Measurements from ENCODE around the gene ZFYVE27. TPM values are rescaled to one million over a fixed set of nuclear protein-coding genes. Genes with fewer than 3 reads are reported as not detected.

Gene ZFYVE27
- polyA plus RNA-seq, 3 donors: 6.2 to 31.1 (median 9.7) TPM

DNA sequence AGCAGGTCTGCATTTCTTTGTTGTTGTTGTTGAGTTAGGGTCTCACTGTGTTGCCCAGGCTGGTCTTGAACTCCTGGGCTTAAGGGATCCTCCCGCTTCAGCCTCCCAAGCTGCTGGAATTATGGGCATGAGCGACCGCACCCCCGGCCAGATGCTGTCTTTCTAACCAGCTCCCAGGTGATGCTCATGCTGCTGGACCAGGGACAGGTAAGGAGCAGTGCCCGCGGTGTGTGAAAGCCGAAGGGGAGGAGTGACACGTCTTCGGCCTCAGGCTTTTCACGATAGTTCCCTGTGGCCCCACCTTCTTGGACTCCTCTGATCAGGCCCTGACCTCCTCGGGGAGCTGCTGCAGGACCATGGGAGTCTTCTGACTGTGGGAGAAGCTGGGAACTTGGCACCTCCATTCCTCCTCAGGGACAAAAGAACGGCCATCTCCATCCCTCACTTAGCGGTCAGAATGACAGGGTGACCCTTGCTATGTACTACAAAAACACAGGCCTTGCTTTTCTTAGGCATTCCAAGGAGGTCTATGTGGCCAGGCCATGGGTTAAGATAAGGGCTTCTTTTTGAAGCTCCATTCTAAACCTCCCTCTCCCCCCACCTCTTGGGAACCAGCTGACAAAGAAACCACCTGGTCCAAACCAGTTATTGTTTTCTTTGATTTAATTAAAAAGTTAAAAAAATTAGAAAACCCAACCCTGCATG is 29.3 kb downstream of the ZFYVE27 start:
- H3K4me2 ChIP-seq (replicated peaks; ENCODE audit: extremely low read depth, low read length, poor library complexity, severe bottlenecking): no peak overlapping the region
- 95% methylated on average over 10 of the region's 13 CpGs for WGBS (ENCODE audit: insufficient coverage)

DNA sequence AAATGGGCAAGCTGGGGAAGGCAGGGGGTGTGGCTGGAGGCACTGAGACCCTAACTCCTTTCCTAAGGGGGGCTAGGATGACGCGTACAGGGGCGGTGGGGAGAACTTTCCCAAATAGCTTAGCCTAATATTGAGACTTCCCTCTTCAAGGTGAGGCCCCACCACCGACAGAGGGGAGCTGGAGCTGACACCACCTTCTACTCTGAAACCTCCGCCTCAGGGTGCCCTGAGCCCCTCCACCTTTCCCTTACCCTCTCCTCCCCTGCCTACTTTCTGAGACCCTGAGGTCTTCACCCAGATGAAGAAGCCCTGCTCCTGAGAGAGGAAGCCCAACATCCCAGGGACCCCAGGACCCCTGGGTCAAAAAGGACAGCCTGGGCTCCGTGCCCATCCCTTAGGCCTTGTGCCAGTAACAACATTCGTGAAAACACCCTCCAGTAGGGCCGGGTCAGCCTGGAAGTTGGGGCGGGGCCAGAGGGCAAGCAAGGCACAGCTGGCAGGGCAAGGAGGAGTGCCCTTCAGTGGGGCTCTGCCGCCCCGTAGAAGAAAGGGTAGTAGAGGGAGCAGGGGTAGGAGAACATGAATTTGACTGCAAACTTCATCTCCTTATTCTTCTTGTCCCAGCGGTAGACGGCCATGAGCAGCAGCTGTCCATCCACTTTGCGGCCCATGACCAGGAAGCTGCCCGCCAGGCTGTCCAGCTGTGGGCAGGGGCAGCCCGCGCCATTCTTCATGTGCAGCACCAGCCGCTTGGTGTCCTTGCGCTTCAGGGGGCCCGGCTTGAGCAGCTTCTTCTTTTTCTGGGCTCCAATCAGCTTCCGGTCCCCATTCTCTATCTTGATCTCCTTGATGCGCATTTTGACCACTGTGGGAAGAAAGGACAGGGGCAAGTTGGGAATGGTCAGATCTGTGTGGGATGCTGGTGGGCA is 30.3 kb downstream of the ZFYVE27 start:
- no peak overlapping the region for H3K27ac ChIP-seq (ENCODE audit: low read depth in 1 of 2, low read length in 2 of 2)
- Mint-ChIP-seq H3K9me3 (peaks cover 0 to 7% (median 2%) of the 10 kb centered on the region in 7 donors), H3K27me3 (ENCODE audit: low read depth in 3 of 3) (peaks cover 23 to 30% (median 28%) of the 10 kb centered on the region in 3 donors), H3K36me3 (peaks cover 3 to 5% of the 10 kb centered on the region in 2 donors), H3K4me1 (peaks cover 29% of the 10 kb centered on the region), H3K4me3 (no peak overlapping the region), H3K27ac (no peak overlapping the region)
- H3K4me2 ChIP-seq (replicated peaks; ENCODE audit: extremely low read depth, low read length, poor library complexity, severe bottlenecking): no peak overlapping the region
- H4K20me1 ChIP-seq (ENCODE audit: insufficient read depth, low read length): no peaks in the 10 kb centered on the region
- peaks cover 13 to 18% of the 10 kb centered on the region in 2 donors for H3K27me3 ChIP-seq (ENCODE audit: control insufficient read depth in 2 of 2, insufficient read depth in 2 of 2, low read length in 2 of 2)
- H3K4me1 ChIP-seq (ENCODE audit: control insufficient read depth in 1 of 2, insufficient read depth in 2 of 2, low read length in 2 of 2): peaks cover 3 to 18% of the 10 kb centered on the region in 2 donors
- WGBS (ENCODE audit: insufficient coverage): 100% methylated on average over 5 of the region's 22 CpGs
- peaks cover 0 to 3% of the 10 kb centered on the region in 2 donors for H3K9me3 ChIP-seq (replicated peaks in 1 of 2; ENCODE audit: control insufficient read depth in 1 of 2, insufficient read depth in 1 of 2, low read length in 2 of 2)
- intact Hi-C loops (cut with micrococcal nuclease): no loop called here
- no peaks in the 10 kb centered on the region for H3K79me2 ChIP-seq (ENCODE audit: insufficient read depth, low read length)
- H2AFZ ChIP-seq (ENCODE audit: insufficient read depth, low read depth, low read length, poor library complexity, severe bottlenecking): no peak overlapping the region
- no peak for DNase-seq
- H3K4me3 ChIP-seq (replicated peaks in 1 of 3; ENCODE audit: low read depth in 2 of 3, low read length in 3 of 3): no peak overlapping the region
- H3K9ac ChIP-seq (ENCODE audit: insufficient read depth, low read length, poor library complexity, severe bottlenecking): no peak overlapping the region
- peaks cover 5% of the 10 kb centered on the region in 2 donors for H3K36me3 ChIP-seq (replicated peaks in 1 of 2; ENCODE audit: control insufficient read depth in 1 of 2, insufficient read depth in 2 of 2, low read length in 2 of 2)
- TF ChIP-seq, protein P1, sequence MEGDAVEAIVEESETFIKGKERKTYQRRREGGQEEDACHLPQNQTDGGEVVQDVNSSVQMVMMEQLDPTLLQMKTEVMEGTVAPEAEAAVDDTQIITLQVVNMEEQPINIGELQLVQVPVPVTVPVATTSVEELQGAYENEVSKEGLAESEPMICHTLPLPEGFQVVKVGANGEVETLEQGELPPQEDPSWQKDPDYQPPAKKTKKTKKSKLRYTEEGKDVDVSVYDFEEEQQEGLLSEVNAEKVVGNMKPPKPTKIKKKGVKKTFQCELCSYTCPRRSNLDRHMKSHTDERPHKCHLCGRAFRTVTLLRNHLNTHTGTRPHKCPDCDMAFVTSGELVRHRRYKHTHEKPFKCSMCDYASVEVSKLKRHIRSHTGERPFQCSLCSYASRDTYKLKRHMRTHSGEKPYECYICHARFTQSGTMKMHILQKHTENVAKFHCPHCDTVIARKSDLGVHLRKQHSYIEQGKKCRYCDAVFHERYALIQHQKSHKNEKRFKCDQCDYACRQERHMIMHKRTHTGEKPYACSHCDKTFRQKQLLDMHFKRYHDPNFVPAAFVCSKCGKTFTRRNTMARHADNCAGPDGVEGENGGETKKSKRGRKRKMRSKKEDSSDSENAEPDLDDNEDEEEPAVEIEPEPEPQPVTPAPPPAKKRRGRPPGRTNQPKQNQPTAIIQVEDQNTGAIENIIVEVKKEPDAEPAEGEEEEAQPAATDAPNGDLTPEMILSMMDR (IDR thresholded peaks at IDR 0.05): no peak

More for the DNA sequence above, 29.3 kb downstream of the ZFYVE27 start:
- H3K36me3 Mint-ChIP-seq: peaks cover 10 to 12% of the 10 kb centered on the region in 2 donors
- H3K9me3 Mint-ChIP-seq: peaks cover 0 to 3% (median 0%) of the 10 kb centered on the region in 7 donors
- TF ChIP-seq, protein P1 (IDR thresholded peaks at IDR 0.05): no peak
- no peak for DNase-seq
- Histone ChIP-seq H3K4me3 (replicated peaks in 1 of 3; ENCODE audit: low read depth in 2 of 3, low read length in 3 of 3) (no peak overlapping the region), H3K4me1 (ENCODE audit: control insufficient read depth in 1 of 2, insufficient read depth in 2 of 2, low read length in 2 of 2) (peaks cover under 1 to 17% of the 10 kb centered on the region in 2 donors), H3K9me3 (replicated peaks in 1 of 2; ENCODE audit: control insufficient read depth in 1 of 2, insufficient read depth in 1 of 2, low read length in 2 of 2) (no peaks in the 10 kb centered on the region), H3K27ac (ENCODE audit: low read depth in 1 of 2, low read length in 2 of 2) (no peak overlapping the region), H4K20me1 (ENCODE audit: insufficient read depth, low read length) (no peaks in the 10 kb centered on the region), H3K36me3 (replicated peaks in 1 of 2; ENCODE audit: control insufficient read depth in 1 of 2, insufficient read depth in 2 of 2, low read length in 2 of 2) (peaks cover 14 to 15% of the 10 kb centered on the region in 2 donors), H2AFZ (ENCODE audit: insufficient read depth, low read depth, low read length, poor library complexity, severe bottlenecking) (no peak overlapping the region), H3K9ac (ENCODE audit: insufficient read depth, low read length, poor library complexity, severe bottlenecking) (no peak overlapping the region), H3K27me3 (ENCODE audit: control insufficient read depth in 2 of 2, insufficient read depth in 2 of 2, low read length in 2 of 2) (peaks cover 11 to 12% of the 10 kb centered on the region in 2 donors), H3K79me2 (ENCODE audit: insufficient read depth, low read length) (no peaks in the 10 kb centered on the region)
- peaks cover 25% of the 10 kb centered on the region for H3K4me1 Mint-ChIP-seq
- intact Hi-C loops (cut with micrococcal nuclease): no loop called here
- peaks cover 16 to 25% (median 20%) of the 10 kb centered on the region in 3 donors for H3K27me3 Mint-ChIP-seq (ENCODE audit: low read depth in 3 of 3)
- H3K4me3 Mint-ChIP-seq: no peak overlapping the region
- H3K27ac Mint-ChIP-seq: no peak overlapping the region
